MCF 10A (cell line): Measurements from ENCODE around the gene SESTD1. TPM values are rescaled to one million over a fixed set of nuclear protein-coding genes. Genes with fewer than 3 reads are reported as not detected.

Source experiments
- BruUV-seq: library from RNA; stranded (reverse); fragments of 400-500 nt; replicated peaks from 2 replicates; lab custom pipeline; 2021; lab: Mats Ljungman, UMichigan
- CTCF ChIA-PET: fragments of 300-600 bp; sonication (Branson Sonifier 250); formaldehyde crosslinking; extraction: SDS; loops from one replicate; lab custom pipeline; 2021; ENCODE audit warnings: antibody characterized with exemption, inconsistent platforms; lab: Yijun Ruan, JAX
- POLR2A ChIA-PET: fragments of 300-600, 350-650 bp; sonication (Branson Sonifier 250); formaldehyde crosslinking; extraction: SDS; loops from one replicate; lab custom pipeline; 2020; ENCODE audit warnings: antibody characterized with exemption, inconsistent platforms; lab: Yijun Ruan, JAX
- DNase-seq: peaks from one replicate; pipeline ENCODE4 v3.0.0-alpha.2; 2018; ENCODE audit not compliant: unreplicated experiment
- H3K27ac Mint-ChIP-seq: one replicate; pipeline ENCODE4 v1.8.0; 2022; ENCODE audit warnings: mild to moderate bottlenecking, low read depth, mixed read lengths; ENCODE audit not compliant: unreplicated experiment
- H3K27me3 Mint-ChIP-seq: one replicate; pipeline ENCODE4 v1.8.0; 2022; ENCODE audit warnings: mixed read lengths; ENCODE audit not compliant: insufficient read depth, unreplicated experiment
- H3K36me3 Mint-ChIP-seq: one replicate; pipeline ENCODE4 v1.8.0; 2022; ENCODE audit warnings: mild to moderate bottlenecking, moderate library complexity, mixed read lengths; ENCODE audit not compliant: insufficient read depth, unreplicated experiment
- H3K4me1 Mint-ChIP-seq: one replicate; pipeline ENCODE4 v1.8.0; 2022; ENCODE audit warnings: mixed read lengths; ENCODE audit not compliant: insufficient read depth, unreplicated experiment
- H3K4me3 Mint-ChIP-seq: one replicate; pipeline ENCODE4 v1.8.0; 2022; ENCODE audit warnings: mild to moderate bottlenecking, moderate library complexity, mixed read lengths; ENCODE audit not compliant: unreplicated experiment
- H3K9me3 Mint-ChIP-seq: one replicate; pipeline ENCODE4 v1.8.0; 2022; ENCODE audit warnings: mixed read lengths; ENCODE audit not compliant: unreplicated experiment
- CTCF ChIP-seq: fragments of 200-600 bp; IDR thresholded peaks from one replicate; pipeline ENCODE4 v1.8.0; 2022; ENCODE audit warnings: antibody characterized with exemption, mild to moderate bottlenecking; ENCODE audit not compliant: unreplicated experiment
- intact Hi-C: fragments of 100-400 bp; cut with micrococcal nuclease; formaldehyde crosslinking; loops from 2 replicates; pipeline ENCODE4 v1.14.1; 2022
- total RNA-seq: library from RNA; stranded (reverse); gene quantifications from 2 replicates; pipeline ENCODE4 v1.2.3, GENCODE V29; 2022

Gene SESTD1
- total RNA-seq, 1 experiment from 2014 or later: 43.0 TPM

GRCh38 chr2:179237209-179237946 lies 27.3 kb downstream of the SESTD1 start:
- ChIA-PET CTCF (interaction anchor here (0.6 to 1.7 kb wide), 3 partner anchors 18 to 182 kb away, joined by 3 to 10 read pairs (median 4); no protein-coding TSS in a partner anchor), POLR2A (interaction anchor here (1.0 to 3.8 kb wide), 8 partner anchors 9 to 38 kb away, joined by 3 to 20 read pairs (median 5); no protein-coding TSS in a partner anchor)
- Mint-ChIP-seq H3K36me3 (no peaks in the 10 kb centered on the region), H3K27ac (no peak overlapping the region), H3K9me3 (peaks cover 13% of the 10 kb centered on the region), H3K4me3 (no peak overlapping the region), H3K27me3 (no peaks in the 10 kb centered on the region), H3K4me1 (peaks cover 45% of the 10 kb centered on the region)
- no TSS peak for BruUV-seq
- TF ChIP-seq CTCF: no peak
- intact Hi-C loops: no loop called here
- DNase-seq: no peak

DNA sequence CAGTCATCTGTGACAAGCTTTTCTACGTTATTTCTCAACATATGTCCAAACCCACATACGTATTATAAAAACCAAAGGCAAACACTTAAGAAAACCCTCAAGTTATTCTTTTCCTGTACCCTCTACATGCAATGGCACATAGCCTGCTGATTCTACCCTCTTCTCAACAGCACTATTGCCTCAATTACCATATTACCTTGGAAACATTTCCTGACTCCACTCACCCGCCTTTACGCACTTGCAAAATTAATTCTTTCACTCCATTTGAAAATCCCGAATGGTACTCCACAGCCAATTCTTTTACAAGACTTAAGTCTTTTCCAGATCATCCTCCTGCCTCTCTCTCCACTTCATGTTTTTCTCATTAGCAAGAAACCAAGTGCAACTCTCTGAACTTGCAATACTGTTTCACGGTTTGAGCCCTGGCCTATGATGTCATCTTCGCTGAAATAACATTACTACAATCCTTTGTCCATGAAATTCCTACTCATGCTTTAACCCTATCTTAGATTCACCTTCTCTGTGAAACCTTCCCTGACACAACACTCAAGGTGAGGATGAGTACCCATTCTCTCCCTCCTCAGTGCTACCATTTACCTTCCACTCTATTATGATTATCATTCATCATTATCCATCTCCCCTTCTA lies 29.0 kb downstream of the SESTD1 start:
- peaks cover 39% of the 10 kb centered on the region for H3K4me1 Mint-ChIP-seq
- no peak for DNase-seq
- no TSS peak for BruUV-seq
- H3K36me3 Mint-ChIP-seq: no peaks in the 10 kb centered on the region
- intact Hi-C loops: no loop called here
- ChIA-PET POLR2A (interaction anchor here (3.8 kb wide), 1 partner anchor 37 kb away, joined by 20 read pairs; no protein-coding TSS in a partner anchor), CTCF (interaction anchor here (0.5 kb wide), 1 partner anchor 350 kb away, joined by 3 read pairs; no protein-coding TSS in a partner anchor)
- peaks cover 9% of the 10 kb centered on the region for H3K9me3 Mint-ChIP-seq
- no peak for TF ChIP-seq CTCF
- H3K27me3 Mint-ChIP-seq: no peaks in the 10 kb centered on the region
- no peak overlapping the region for H3K27ac Mint-ChIP-seq
- no peak overlapping the region for H3K4me3 Mint-ChIP-seq

GRCh38 chr2:179234658-179235240 lies 29.9 kb downstream of the SESTD1 start:
- no peak for TF ChIP-seq CTCF
- ChIA-PET CTCF (no interaction called here), POLR2A (interaction anchor here (0.6 kb wide), 1 partner anchor 109 kb away, joined by 3 read pairs; no protein-coding TSS in a partner anchor)
- Mint-ChIP-seq H3K36me3 (no peaks in the 10 kb centered on the region), H3K9me3 (peaks cover 9% of the 10 kb centered on the region), H3K27me3 (no peaks in the 10 kb centered on the region), H3K4me3 (no peak overlapping the region), H3K4me1 (peaks cover 41% of the 10 kb centered on the region), H3K27ac (peak overlapping the region; percentile 6)
- no peak for DNase-seq
- intact Hi-C loops: no loop called here
- BruUV-seq: no TSS peak
